CMK (cell line): ENCODE measurements around the gene PSMB5.

Source experiments
- DNase-seq: peaks from one replicate; pipeline ENCODE4 v3.0.0-alpha.2; 2010; ENCODE audit warnings: low read depth

PSMB5 gene

DNA sequence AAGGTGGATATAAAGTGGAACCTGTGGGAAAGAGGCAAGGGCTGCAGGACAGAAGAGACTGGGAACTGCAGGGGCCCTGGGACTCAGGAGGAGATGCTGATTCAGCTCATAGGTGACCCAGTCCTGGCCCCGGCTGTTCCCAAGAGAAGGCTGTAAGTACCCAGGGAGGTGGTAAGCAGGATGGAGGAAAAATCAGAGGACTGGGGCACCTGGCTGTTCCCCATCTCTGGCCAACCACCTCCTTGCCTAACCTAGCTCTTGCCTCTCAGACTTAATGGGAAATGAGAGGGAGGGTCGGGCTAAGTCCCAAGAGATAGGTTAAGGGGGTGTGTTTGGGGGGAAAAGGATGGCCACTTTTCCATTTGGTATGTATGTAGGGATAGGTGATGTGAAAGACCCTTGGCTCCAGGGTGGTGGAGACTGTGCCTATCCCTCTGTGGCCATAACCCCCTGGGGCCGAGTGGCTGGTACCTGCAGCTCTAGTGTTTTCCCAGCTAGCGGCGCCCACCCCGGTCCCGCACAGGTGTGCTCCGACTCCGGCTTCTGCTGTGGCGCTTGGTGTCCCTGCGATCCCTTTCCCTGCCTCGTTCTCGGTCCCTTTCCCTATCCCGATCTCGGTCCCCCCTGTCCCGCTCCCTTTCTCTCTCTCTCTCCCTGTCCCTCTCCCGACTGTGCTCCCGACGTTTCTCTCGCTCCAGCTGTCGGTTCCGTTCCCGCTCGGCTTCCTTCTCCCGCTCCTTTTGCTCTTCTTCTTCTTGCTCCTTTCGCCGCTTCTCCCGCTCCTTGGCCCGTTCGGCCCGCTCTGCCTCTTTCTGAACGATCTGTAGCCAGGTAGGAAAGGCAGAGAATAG is 24.2 kb upstream of the PSMB5 start:
- DNase-seq, result no peak

DNA sequence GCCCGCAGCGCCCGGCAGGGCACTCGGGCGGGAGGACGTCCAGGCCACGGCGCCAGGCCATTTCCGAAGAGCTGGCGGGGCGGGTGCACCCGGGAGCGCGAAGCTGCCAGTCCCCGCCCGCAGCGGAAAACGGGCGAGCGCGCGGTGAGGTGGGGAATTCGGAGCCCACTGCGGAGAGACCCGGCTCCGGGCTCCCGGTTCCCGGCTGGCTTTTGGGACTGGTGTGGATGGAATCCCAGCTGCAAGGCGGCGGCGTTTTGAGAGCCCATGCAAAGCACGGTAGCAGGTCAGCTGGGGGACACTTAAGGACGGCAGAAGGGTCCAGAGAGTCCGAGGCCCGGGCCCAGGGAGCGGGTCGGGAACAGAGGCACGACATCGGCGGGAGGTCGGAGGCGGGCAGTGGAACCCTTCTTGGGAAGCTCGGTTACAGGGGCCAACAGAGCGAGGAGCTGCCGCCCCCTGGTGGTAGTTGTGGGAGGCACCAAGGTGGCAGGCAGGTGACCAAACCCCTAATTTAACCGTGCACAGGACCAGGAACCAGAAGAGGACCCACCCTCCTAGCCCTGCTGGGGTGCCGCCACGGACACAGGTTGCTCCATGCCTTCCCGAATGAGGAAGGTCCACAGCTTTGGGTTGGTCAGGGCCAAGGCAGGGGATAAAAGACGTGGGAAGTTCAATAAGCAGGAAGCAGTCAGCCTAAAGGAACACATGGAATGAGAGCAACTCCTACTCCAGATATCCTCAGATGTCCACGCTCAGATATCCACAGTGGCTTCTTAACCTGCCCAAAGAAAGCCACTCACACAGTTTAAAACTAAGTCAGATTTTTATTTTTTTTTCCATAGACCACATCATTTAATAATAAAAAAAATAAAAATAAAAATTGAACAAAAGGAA is 23.3 kb upstream of the PSMB5 start:
- DNase-seq, result no peak

DNA sequence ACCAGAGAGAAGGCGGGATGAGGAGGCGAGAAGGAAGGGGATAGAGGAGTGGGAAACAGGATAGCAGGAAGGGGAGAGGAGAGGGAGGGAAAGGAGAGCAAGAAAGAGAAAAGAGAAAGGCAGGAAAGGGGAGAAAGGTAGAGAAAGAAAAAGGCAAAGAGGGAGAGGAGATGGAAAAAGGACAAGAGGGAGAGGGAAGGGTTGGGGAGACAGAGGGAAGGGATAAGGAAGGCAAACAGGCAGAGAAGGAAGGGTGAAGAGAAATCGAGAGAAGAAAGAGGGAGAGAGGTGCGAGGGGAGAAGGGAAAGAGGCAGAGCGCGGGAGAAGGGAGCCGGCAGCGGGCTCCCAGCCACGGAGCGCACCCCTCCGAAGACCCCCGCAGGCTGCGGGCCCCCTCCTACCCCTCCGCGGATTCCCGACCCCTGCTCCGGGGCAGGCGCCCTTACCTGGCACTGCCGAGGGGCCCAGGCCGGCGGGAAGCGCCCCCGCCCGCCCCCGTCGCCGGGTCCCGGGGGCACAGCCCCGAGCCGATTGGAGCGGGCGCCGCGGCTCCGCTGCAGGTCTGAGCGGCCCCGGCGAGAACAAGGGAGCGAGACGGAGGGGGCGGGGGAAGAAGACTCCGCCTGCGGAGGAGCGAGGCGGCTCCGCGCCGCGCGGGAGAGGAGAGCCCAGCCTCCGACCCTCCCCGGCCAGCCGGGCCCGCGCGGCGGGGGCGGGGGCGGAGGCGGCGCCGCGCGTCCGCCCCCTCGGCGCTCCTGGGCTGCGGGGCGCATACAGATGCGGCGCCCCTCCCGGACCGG is 22.5 kb upstream of the PSMB5 start, which contains the start of gene CDH24:
Gene CDH24, minus strand, starts transcription at position 565 of the 801 bp plus-strand sequence. CDS start 1,787 bp downstream, outside the sequence.
- no peak for DNase-seq

DNA sequence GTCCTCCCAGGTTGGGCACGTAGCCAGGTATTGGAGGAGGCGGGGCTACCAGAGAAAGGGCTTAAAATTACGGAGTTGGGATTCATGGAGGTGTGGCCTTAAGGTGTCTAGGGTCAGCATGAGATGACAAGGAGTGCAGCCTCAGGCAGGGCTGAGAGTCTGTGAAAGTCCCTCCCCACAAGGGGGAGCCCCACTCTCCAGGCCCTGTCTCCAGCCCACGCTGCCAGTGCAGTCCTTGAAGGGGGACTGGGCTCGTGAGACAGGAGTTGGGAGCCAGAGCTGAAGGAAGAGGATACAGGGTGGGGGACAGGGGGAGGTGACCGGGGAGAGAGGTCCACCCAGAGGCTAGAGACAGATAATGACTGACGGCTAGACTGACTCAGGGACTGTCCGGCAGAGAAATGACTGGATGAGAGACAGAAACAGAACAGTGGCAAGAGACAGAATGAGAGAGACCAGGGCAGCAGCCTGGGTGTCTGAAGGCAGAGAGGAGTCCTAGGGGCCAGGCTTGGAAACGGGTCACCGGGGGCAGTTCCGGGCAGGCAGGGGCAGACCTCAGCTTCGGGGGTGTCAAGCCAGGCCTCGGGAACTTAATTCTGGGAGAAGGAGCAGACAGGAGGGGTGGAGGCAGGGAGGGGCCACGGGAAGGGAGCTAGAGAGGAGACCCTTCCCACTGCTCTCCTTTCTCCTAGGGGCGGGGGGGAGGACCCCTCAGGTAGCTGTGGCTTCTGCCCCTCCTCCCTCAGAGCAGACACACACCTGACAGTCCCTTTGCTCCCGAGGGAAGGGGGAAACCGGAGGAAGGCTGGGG is 21.6 kb upstream of the PSMB5 start:
- DNase-seq, result no peak

DNA sequence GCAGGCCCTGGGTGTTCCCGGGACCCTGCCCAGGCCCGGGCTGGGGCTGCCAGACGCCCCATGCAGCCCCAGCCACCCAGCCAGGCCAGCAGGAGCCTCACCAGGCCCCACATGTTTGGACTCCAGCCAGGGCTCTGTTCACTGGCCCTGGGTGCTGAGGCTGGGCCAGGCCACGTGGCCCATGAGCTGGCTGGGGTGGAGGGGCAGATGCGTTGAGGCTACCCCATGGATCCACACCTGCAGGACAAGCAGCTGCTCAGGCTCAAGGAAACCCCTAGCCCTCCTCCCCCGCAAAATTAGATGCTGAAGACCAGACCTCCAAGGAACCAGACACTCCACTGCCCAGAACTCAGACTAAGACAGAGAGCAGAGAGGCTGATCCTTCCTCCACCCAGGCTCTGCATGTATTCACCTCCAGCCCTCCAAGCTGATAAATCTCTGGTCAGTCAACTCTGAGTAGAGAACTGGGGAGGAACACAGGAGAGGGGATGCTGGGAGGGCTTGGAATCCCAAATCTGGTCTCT is 21.0 kb upstream of the PSMB5 start:
- DNase-seq, result no peak

DNA sequence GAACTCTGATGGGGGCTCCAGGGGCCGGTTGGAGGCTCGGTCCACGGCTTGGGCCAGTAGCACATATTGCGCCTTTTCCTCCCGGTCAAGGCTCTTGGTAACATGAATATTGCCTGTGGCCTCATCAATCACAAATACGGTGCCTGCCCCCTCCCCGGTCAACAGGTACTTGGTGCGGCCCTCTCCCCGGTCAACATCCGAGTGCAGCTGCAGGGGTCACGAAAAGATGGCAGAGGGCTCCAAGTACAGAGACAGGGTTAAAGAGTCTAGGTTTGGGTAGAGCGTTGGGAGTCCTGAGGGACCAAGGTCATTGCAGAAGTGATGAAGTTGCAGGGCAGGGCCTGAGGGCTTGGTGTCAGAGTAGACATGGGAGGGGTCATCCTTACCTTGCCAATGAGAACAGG is 20.4 kb upstream of the PSMB5 start:
- DNase-seq, result no peak

DNA sequence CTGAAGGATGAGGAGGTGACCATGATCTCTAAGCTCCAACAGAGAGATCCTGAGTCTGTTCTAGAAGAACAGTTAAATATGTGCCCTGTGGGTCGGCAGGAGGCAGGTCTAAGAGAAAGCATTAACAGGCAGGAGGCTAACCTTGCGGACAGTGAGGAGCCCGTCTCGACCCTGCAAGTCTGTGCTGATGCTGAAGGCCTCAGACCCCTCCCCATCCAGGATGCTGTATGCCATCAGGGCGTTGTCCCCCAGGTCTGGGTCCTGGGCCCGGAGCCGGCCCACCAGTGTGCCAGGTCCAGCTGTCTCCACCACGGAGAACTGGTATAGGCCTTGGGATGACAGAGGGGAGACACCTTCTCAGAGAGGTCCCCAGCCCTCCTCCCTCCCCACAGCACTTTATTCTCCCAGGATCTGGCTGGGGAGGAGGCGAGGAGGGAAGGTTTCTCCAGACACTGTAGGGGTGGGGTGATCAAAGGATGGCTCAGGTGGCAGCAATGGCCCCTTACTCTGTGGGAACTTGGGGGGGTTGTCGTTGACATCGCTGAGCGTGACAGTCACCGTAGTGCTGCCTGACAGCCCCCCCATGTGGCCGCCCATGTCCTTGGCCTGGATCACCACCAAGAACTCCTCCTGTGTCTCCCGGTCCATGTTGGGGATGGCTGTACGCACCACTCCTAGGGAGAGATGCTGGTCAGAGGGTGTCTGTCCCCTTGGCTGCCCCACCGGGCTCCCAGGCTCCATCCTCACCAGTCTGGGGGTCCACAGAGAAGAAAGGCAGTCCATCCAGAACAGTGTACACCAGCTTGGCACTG is 19.5 kb upstream of the PSMB5 start:
- no peak for DNase-seq

DNA sequence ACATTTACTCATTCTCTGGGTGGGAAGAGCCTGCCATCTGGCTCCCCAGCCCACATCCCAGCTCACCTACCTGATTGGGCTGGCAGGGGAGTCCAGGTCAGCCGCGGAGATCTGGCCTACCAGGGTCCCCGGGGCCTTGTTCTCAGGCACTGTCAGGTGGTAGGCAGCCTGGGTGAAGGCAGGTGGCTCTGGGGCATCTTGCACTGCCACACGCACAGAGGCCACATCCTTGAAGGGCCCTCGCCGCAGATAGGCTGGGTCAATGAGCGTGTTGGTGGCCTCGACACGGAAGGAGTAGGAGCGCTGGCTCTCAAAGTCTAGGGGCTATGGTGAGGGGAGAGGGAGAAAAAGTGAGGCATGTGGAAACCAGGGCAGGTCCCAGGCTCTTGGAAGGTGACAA is 18.7 kb upstream of the PSMB5 start:
- DNase-seq, result no peak

DNA sequence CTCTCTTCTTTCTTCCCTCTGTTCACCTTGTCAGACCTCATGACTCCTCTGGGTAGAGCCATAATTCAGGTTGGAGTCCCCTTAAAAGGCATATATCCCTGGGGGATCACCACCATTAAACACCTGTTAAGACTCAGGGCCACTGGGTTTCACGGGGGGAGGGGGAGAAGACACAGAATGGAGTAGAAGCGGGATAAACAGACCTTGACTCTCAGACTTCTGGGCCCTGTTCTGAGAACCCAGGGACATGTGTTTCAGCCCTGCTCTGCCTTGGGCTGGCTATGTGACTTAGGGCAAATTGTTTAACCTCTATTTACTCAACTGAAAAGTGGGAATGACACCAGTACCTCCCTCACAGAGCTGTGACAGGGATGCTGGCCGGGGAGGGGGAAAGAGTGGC is 18.0 kb upstream of the PSMB5 start:
- DNase-seq, result no peak

DNA sequence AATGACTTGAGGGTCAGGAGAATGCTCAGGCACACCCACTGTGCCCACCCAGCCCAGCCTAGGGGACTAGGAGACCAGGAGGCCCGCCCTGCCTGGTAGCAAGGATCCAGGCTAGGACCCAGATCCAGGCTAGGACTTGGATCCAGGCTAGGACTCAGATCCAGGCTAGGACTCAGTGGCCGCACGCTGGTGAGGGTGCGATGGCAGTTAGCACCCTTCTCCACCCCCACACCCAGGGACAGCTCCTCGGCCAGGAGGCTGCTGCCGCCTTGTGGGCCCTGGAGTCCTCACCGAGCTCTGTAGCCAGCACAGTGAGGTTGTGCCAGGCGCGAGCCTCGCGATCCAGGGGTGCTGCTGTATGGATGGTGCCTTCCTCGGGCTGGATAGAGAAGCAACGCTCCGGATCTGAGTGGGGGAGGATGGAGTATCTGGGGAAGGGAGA is 17.5 kb upstream of the PSMB5 start:
- DNase-seq, result no peak

DNA sequence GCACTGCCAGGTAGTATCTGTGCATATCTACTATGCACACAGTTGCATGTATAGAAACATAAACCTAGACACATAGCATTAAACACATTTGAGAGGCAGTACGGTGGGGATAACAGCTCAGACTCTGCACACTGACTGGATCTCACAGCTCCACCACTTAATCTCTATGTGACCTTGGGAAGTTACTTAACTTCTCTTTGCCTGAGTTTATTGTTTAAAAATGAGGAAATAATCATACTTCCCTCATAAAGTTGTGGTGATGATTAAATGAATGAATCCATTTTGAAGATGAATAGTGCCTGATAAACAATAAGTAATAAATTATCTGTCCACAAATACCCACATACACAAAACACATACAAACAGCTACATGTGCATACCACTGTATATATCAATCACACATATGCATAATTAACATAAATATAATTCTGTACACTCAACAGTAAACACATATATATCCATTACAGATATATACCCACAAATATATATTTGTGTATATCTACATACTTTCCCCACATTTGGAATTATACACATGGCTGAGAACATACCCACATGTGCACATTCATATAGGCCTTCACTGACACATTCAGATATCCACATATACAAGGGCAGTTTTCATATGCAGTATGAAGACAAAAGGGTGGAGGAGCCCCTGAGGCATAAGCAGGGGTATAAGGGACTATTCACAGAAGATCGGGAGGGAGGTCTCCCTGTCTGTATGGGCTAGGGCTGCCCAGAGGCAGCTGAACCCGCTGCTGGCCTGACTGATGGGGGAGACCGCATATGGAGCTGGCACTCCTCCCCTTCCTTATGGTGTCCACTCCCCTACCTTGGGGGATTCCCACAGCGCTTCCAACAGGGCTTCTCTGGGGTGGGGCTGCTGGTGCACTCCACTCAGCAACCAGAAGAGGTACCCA is 16.7 kb upstream of the PSMB5 start:
- DNase-seq, result no peak

DNA sequence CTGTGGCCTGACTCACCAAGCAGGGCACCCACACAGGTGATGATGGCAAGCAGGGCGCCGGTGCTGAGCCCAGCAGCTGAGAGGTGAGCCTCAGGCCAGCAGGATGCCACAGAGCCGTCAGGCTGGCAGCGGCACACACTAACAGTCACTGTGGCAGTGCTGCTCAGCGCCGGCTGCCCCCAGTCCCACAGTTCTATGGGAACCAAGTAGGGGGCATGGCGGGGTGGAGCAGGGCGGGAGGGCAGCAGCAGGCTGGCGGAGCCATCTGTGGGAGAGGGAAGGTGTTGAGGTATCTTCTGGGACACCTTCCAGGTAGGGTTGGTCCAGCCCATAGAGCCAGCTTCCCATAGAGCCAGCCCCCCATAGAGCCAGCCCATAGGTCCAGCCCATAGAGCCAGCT is 14.3 kb upstream of the PSMB5 start:
- no peak for DNase-seq

DNA sequence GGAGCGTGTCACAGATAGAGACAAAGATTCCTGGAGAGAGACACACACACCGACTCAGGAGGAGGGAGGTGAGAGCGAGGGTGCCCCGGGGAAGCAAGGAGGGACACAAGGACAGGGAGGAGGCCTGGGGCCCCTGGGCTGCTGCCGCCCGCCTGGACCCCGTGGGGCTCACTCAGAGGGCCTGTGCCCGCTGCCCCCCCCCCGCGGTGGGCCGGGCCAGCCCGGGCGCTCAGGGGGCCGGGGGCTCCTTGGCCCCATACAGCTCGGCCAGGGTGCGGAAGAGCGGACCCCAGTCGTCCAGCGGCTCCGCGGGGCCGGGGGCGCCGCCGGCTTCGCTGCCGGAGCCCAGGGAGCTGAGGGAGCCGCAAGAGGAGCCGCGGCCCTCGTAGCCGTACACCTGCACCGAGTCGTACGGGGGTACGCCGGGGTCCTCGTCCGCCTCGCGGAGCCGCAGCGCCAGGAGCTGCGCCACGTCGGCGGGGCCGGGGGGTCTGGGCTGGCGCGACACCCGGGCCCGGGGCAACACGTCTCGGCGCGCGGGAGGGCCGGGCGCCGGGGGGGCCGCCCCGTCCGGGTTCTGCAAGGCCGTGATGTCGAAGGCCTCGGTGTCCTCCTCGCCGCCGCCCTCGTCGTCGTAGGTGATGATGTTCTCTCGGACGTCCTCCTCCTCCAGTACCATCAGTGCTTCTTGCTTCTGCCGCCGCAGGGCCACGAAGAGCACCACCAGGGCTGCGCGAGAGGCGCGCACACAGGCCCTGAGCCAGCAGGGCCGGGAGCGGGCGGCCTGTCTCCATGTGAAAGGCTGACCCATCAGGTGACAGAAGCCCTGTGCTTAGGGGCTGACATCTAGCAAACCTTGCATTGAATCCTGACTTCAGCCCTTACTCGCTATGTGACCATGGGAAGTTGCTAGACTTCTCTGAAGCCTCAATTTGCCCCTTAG is 13.3 kb upstream of the PSMB5 start:
- no peak for DNase-seq

DNA sequence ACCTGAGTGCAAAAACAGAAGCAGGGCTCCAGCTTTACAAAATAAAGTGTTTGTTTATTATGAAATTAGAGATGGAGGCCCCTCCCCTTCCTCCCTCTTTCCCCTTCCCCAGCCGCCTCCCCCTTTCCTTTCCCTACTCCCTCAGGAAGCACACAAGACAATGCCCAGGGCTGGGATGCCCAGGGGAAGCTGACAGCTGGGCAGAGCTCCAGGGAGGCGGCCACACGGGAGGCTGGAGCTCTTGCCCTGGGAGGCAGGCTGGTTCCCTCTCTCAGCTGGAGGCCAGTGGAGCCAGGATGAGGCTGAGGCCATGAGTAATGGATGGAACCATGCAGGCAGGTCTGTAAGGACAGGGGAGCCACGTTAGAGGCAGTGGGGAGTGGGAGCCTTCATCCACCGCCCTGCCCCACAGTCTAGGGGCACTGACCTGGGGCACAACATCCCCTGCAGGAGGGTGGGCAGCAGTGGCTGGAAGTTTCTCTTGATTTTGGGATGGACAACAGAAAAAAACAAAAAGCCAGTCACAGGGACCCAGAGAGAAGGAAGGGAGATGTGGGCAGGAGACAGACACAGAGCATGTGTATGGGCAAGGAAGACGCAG is 12.4 kb upstream of the PSMB5 start:
- DNase-seq, result no peak

DNA sequence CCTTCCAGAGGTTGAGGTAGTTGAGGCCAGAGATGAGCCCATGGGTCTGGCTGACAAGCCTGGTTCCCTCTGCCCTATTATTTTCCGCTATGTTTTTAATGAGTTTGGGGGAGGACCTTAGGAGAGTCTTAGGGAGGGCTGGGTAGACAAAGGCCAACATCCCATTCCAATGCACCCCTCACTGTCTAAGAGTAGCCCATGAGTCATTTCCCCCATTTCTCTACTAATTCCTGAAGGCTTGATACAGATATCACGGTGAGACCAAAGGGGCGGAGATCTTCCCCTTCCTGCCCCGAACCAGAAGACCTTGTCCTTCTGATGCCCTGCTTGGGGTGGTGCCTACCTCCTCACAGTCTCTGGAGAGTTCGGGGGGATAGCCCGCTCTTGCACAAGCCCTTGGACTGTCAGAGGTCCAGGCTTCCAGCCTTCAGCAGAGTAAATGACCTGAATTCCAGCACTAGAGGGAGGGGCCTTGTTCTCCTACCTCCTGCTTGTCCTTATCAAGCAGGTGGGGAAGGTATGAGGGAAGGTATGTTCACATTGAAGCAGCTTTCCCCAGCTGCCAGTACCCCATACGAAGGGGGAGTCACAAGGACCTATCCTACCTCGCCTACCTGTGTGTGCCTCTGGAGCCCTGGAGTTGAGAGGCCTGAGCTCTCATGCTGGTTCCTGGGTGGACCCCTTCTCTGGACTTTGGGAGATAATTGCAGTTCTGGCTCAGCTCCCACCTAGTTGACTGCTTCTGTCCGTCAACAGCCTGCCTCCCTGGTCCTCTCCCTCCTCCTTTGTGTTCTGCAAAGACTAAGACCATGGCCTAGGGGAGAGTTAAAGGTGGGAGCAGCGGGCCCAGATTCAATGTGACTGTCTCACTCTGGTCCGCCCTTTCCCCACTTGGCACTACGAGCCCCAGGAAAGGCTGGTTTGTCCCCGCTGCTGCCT is 11.0 kb upstream of the PSMB5 start:
- DNase-seq, result no peak

DNA sequence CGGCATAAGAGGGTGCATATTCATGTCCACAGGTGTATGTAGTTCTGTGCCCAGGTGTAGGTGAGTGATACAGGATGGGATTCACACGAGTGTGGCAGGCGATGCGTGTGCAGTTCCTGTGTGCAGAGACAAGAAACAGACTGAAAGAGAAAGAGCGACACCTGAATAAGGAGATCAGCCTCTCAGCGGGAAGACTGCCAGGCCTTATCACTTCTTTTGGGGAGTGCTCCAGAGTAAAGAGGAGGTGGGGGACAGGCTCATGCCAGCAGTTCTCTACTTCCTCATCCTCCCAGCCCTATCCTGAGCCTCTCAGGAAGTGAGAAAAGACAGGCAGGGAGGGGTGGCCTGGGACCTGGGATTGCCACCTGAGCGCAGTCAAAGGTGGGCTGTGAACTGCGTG is 10.1 kb upstream of the PSMB5 start:
- DNase-seq, result no peak
